Adrenal gland (tissue), 12 donors: Measurements from ENCODE around the gene MPP2. TPM values are rescaled to one million over a fixed set of nuclear protein-coding genes. Genes with fewer than 3 reads are reported as not detected.

ENCODE experiments used
- DNase-seq, 7 donors: peaks; one replicate each; pipeline ENCODE4 v3.0.0-alpha.2; 2019 to 2020
- H3K27ac ChIP-seq, 5 donors: fragments of 200-600 bp; sonication (generic) in 4 of 5; 1 replicate in 3 of 5; 2 replicates in 2 of 5; pipeline versions ENCODE4 v1.5.1 to v1.8.0; 2016 to 2020; ENCODE audit warnings: mild to moderate bottlenecking in 1 of 5
- H3K27me3 ChIP-seq: fragments of 200-600 bp; 2 replicates; pipeline ENCODE4 v1.8.0; 2021
- H3K36me3 ChIP-seq, 2 donors: fragments of 200-600 bp; replicated peaks in 1 of 2; 1 replicate in 1 of 2; 2 replicates in 1 of 2; pipeline versions ENCODE4 v1.5.1 to v1.8.0; 2018 to 2022
- H3K4me1 ChIP-seq, 2 donors: fragments of 200-600 bp; replicated peaks in 1 of 2; 1 replicate in 1 of 2; 2 replicates in 1 of 2; pipeline versions ENCODE4 v1.5.1 to v1.8.0; 2018 to 2021
- H3K4me3 ChIP-seq, 4 donors: fragments of 200-600 bp; sonication (generic) in 3 of 4; one replicate each; pipeline ENCODE4 v1.5.1; 2016 to 2018
- H3K9me3 ChIP-seq, 3 donors: fragments of 200-600 bp; sonication (generic) in 1 of 3; replicated peaks in 1 of 3; 1 replicate in 2 of 3; 2 replicates in 1 of 3; pipeline versions ENCODE4 v1.5.1 to v1.8.0; 2016 to 2021
- POLR2A ChIP-seq, 2 donors: fragments of 450-650 bp; IDR thresholded peaks; one replicate each; pipeline ENCODE4 v1.6.1; 2017; ENCODE audit warnings: antibody characterized with exemption in 2 of 2, mild to moderate bottlenecking in 2 of 2, moderate library complexity in 1 of 2
- WGBS, 4 donors: extraction: QIAGEN DNeasy Blood & Tissue Kit in 2 of 4; methylation state at CpG; one replicate each; pipeline versions ENCODE4 v1.1.5 to v1.1.7; 2013 to 2017; 5-methylcytosine and 5-hydroxymethylcytosine counted together
- intact Hi-C, 2 donors: fragments of 100-400 bp; cut with DNase I; formaldehyde crosslinking; loops; one replicate each; pipeline versions ENCODE4 v1.14.1 to v1.15.0; 2022 to 2023
- polyA plus RNA-seq, 3 donors: library from polyadenylated mRNA; stranded (reverse); fragments of 200-250 nt in 2 of 3; fragments of 350-450 nt in 1 of 3; fragmentation: Illumina TruSeq in 1 of 3; extraction: RNeasy Lipid Tissue Mini Kit (QIAGEN cat#74804) in 1 of 3; gene quantifications; one replicate each; pipeline ENCODE4 v1.2.3, GENCODE V29; 2013 to 2014
- total RNA-seq, 9 donors: library from RNA; depleted of rRNA in 4 of 9; stranded (reverse); fragments of >200 nt in 4 of 9; fragments of 120-200 nt in 1 of 9; fragmentation: NEBNext Ultra II Directional in 1 of 9; extraction: Animal tissue kit (Norgen Biotek cat#: 25700) in 1 of 9; gene quantifications; one replicate each; pipeline versions ENCODE4 v1.1.0 to v1.2.4, GENCODE V29; 2013 to 2023
- TF ChIP-seq, protein P1 (sequence below), 6 experiments: fragments of 450-650 bp in 4 of 6; fragments of 200-600 bp in 2 of 6; sonication (generic) in 1 of 6; IDR thresholded peaks; 1 replicate in 5 of 6; 2 replicates in 1 of 6; pipeline versions ENCODE4 v1.5.1 to v1.8.0; 2016 to 2021; ENCODE audit warnings: antibody characterized with exemption in 6 of 6, mild to moderate bottlenecking in 2 of 6, moderate library complexity in 1 of 6
- donor health status: healthy with polysubstance abuse.
- donor health status: Bipolar disorder and iron deficiency.
- donor health status: DM: yes; HTN: yes; CAD: no.
- donor health status: DM: no; HTN: no; CAD: no.
- donor health status: DM: no; HTN: no; CAD: no.
- donor health status: DM: yes; HTN: yes; CAD: no.

The MPP2 gene
- total and polyA plus RNA-seq, 12 donors: 0.29 to 16.0 (median 2.4) TPM

DNA sequence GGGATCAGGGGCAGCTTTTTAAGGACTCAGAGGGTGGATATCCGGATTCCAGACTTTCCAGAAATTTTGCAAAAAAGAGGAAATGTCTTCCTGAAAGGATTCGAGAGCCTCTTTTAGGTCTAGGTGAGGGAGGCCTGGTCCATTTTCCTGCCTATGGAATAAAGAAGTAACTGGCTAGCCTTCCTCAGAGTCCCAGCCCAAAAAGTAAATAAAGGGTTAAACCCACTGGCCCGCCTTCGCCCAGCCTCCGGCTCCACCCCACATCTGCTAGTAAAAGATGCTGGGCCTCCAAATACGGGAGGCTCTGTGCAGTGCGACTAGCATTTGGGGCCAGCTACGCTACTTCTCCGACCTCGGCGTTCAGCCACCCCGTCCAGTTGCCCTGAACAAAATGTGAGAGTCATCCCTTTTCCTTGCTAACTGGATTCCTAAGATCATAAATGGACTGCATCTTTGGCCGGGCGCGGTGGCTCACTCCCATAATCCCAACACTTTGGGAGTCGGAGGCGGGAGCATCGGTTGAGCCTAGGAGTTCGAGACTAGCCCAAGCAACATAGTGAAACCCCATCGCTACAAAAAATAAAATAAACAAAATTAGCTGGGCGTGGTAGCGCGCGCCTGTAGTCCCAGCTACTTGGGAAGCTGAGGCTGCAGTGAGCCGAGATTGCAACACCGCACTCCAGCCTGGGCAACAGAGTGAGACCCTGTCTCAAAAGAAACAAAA, 824 bp upstream of the MPP2 start:
- Histone ChIP-seq H3K4me3 (peak overlapping the region in 1 of 4 donors; percentile 63), H3K36me3 (no peaks in the 10 kb centered on the region), H3K9me3 (no peaks in the 10 kb centered on the region), H3K27me3 (peaks cover 30% of the 10 kb centered on the region), H3K4me1 (peaks cover 8 to 16% of the 10 kb centered on the region in 2 donors), H3K27ac (peak overlapping the region in 2 of 5 donors; percentile 55 to 83)
- TF ChIP-seq, protein P1, sequence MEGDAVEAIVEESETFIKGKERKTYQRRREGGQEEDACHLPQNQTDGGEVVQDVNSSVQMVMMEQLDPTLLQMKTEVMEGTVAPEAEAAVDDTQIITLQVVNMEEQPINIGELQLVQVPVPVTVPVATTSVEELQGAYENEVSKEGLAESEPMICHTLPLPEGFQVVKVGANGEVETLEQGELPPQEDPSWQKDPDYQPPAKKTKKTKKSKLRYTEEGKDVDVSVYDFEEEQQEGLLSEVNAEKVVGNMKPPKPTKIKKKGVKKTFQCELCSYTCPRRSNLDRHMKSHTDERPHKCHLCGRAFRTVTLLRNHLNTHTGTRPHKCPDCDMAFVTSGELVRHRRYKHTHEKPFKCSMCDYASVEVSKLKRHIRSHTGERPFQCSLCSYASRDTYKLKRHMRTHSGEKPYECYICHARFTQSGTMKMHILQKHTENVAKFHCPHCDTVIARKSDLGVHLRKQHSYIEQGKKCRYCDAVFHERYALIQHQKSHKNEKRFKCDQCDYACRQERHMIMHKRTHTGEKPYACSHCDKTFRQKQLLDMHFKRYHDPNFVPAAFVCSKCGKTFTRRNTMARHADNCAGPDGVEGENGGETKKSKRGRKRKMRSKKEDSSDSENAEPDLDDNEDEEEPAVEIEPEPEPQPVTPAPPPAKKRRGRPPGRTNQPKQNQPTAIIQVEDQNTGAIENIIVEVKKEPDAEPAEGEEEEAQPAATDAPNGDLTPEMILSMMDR (IDR thresholded peaks at IDR 0.05): no peak
- no peak for TF ChIP-seq POLR2A (IDR thresholded peaks at IDR 0.05)
- 40 to 48% (median 44%) methylated on average over 23 to 26 of the region's 26 CpGs for WGBS, 4 donors
- intact Hi-C loops: no loop called here
- DNase-seq: peak in 6 of 7 donors; percentile 20 to 78 (median 30)

DNA sequence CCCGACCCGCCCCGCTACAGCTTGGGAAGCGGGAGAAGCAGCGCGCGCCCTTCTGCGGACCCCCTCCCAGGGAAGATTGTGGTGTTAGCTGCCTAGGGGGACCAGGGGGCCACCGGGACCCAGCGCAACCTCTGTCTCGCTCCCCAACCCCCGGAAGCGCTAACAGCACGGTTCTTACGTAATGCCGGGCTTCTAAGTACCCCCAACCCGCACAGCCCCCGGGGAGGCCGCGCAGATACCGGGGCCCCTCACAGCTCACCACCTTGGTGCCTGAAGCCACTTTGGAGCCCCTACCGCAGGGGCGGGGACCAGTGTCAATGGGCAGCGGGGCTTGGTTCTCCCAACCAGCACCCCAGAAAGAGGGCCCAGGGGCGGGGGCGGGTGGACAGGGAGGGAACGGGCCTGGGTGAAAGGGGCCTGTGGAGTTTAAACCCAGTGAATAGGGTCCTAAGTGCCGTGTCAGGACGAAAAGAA, 348 bp downstream of the MPP2 start:
- DNase-seq: no peak
- Histone ChIP-seq H3K9me3 (no peaks in the 10 kb centered on the region), H3K4me3 (peak overlapping the region in 2 of 4 donors; percentile 13 to 63), H3K27ac (peak overlapping the region in 3 of 5 donors; percentile 30 to 83 (median 55)), H3K27me3 (peaks cover 30% of the 10 kb centered on the region), H3K4me1 (peaks cover 8 to 16% of the 10 kb centered on the region in 2 donors), H3K36me3 (no peaks in the 10 kb centered on the region)
- intact Hi-C loops: no loop called here
- 2% methylated on average over 18 to 29 of the region's 29 CpGs; no CpG with 5 or more reads in 1 of the 4 donors for WGBS, 4 donors
- no peak for TF ChIP-seq POLR2A (IDR thresholded peaks at IDR 0.05)
- TF ChIP-seq, protein P1 (IDR thresholded peaks at IDR 0.05): no peak

DNA sequence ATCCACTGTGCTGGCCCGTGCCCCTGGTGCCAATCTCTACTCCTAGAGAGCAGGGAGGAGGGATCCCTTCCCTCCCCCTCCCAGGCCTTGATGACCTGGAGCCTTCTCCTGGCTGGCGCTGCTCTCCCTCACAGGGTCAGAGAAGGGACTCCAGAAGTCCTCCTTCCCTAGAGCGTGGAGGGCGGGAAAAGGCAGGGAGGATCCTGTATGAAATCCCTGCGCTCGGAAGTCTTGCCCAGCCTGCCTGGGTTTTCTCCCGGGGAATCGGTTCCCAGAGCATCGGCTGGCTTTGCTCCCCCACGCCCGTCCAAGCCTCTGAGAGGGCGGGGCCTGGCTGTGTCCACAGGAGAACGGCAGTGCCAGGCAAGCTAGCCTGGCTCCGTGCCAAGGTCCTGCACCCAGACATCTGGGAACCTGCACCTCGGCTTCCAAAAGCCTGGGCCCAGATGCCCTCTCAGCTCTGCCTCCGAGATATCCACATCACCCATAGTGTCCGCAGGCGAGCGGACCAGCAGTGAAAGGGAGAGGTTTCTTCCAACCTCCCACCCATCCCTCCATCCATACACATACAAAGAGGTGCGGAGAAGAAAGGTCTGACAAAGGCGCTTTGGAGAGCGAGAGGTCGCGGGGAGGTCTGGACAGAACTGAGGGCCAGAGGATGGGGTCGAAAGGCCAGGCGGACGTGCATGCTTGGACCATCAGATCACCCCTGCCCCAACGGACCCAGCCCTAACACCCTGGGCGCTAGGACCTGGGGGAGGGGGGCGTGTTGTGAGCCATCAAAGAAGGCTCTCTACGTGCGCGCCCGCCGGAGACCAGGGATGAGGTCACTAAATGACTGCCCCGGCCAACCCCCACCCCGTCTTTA, 1.1 kb downstream of the MPP2 start:
- H3K27ac ChIP-seq: peak overlapping the region in 2 of 5 donors; percentile 55 to 83
- peaks cover 8 to 16% of the 10 kb centered on the region in 2 donors for H3K4me1 ChIP-seq
- no peaks in the 10 kb centered on the region for H3K36me3 ChIP-seq
- peak in 6 of 7 donors; percentile 36 to 87 (median 54) for DNase-seq
- 5 to 7% (median 6%) methylated on average over 13 to 37 of the region's 37 CpGs for WGBS, 4 donors
- H3K27me3 ChIP-seq: peaks cover 30% of the 10 kb centered on the region
- intact Hi-C loops: no loop called here
- TF ChIP-seq POLR2A (IDR thresholded peaks at IDR 0.05): no peak
- TF ChIP-seq, protein P1 (IDR thresholded peaks at IDR 0.05): no peak
- H3K9me3 ChIP-seq: no peaks in the 10 kb centered on the region
- H3K4me3 ChIP-seq: peak overlapping the region in 1 of 4 donors; percentile 63

DNA sequence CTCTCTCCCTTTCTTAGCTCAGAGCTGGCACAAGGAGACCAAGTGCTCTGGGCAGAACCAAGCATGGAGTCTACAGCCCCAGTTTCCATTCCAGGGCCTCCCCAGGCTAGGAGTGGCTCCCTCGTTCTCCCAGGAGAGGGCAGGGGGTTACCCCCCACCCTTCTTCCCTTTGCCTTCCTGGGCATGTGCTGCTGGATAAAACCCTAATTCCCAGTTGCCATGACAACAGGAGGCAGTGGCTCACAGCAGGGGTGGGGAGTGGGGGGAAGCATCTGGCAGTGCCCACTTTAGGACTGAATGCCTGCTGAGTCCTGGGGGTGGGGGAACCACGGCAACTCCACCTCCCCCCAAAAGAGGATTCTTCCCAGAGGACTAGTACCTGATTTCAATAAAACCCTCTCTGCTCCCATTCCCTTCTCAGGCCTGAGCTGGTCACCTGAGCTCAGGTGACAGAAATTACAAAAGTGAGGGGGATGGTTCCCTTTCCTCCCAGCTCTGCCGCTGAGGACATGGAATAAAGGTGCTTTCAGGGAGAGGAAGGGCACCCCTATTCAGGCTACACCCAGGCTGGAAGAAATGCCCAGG, 1.8 kb downstream of the MPP2 start:
- no peaks in the 10 kb centered on the region for H3K9me3 ChIP-seq
- H3K36me3 ChIP-seq: no peaks in the 10 kb centered on the region
- peaks cover 30% of the 10 kb centered on the region for H3K27me3 ChIP-seq
- H3K27ac ChIP-seq: peak overlapping the region in 1 of 5 donors; percentile 83
- no peak overlapping the region for H3K4me3 ChIP-seq
- intact Hi-C loops: no loop called here
- peaks cover 8 to 21% of the 10 kb centered on the region in 2 donors for H3K4me1 ChIP-seq
- TF ChIP-seq, protein P1 (IDR thresholded peaks at IDR 0.05): no peak
- TF ChIP-seq POLR2A (IDR thresholded peaks at IDR 0.05): no peak
- WGBS, 4 donors: 32 to 63% (median 40%) methylated on average over 2 to 3 of the region's 3 CpGs
- no peak for DNase-seq
